NCI-H187 (cell line): ENCODE data around the gene EPO.

Source experiments
- DNase-seq, 2 experiments: peaks; one replicate each; lab custom pipeline; 2025; lab: John Stamatoyannopoulos, UW

EPO gene

DNA sequence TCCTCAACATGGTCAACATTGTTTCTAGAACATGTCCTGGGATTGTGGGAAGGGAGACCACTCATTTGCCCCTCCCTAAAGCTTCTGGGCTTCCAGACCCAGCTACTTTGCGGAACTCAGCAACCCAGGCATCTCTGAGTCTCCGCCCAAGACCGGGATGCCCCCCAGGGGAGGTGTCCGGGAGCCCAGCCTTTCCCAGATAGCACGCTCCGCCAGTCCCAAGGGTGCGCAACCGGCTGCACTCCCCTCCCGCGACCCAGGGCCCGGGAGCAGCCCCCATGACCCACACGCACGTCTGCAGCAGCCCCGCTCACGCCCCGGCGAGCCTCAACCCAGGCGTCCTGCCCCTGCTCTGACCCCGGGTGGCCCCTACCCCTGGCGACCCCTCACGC is at the start of gene EPO:
Gene EPO (plus strand): TSS at position 190 of the 392 bp plus-strand sequence. CDS start 513 bp downstream, outside the sequence.
- no peak for DNase-seq

DNA sequence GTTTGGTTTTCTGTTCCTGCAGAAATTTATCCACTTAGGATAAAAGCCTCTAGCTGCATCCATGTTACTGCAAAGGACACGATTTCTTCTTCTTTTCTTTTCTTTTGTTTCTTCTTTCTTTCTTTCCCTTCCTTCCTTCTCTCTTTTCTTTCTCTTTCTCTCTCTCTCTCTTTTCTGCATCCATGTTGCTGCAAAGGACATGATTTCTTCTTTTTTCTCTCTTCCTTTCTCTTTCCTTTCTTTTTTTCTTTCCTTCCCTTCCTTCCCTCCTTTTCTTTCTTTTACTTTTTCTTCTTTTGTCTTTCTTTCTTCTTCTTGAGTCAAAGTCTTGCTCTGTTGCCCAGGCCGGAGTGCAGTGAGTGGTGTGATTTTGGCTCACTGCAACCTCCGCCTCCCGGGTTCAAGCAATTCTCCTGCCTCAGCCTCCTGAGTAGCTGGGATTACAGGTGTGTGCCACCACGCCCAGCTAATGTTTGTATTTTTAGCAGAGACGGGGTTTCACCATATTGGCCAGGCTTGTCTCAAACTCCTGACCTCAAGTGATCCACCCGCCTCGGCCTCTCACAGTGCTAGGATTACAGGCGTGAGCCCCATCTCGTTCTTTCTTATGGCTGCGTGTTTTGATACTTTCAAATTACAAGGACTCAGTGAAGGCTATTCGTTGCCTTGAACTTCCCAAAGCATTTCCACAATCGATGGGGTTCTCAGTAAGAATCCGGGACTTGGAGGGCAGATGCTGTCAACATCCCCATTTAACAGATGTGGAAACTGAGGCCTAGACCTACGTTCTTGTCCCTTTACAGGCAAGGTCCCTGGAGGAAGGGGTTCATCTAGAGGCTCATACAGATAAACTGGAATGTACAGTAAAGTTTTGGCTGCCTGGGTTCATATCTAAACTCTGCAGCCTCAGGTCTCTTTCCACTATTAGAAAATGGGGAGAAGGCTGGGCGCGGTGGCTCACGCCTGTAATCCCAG is 48.6 kb upstream of the EPO start:
- DNase-seq = no peak

DNA sequence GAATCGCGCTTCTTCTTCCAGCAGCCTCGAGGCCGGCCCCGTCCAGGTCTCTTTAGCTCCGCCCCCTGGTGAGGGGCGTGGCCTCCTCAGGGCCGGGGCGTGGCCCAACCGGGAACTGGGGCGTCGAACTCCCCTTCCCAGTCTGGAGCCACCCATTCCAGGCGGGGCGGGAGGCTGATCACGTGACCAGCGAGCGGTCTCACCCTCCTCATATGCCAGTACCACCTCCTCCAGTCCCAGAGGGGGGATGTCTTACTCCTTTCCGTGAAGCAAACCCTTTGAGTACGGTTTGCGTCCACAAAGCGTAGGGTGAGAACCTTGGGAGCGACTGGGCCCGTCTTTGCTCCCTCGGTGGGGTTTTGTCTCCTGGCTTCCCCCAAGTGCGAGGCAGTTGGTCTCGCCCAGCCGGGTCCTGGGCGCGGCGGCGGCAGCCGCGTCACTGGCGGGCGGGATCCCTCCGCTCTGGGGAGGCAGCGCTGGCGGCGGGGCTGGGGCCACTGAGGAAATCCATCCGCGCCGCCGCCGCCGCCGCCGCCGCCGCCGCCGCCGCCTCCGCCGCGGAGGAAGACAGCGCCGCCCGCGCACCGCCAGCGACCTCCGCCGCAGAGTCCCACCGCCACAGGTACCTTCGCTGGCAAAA is 46.8 kb upstream of the EPO start, which contains the start of gene GNB2:
Gene GNB2 (plus strand): TSS at position 439 of the 640 bp plus-strand sequence. CDS start 2,526 bp downstream, outside the sequence.
- peak; percentile 98 to 99 for DNase-seq

DNA sequence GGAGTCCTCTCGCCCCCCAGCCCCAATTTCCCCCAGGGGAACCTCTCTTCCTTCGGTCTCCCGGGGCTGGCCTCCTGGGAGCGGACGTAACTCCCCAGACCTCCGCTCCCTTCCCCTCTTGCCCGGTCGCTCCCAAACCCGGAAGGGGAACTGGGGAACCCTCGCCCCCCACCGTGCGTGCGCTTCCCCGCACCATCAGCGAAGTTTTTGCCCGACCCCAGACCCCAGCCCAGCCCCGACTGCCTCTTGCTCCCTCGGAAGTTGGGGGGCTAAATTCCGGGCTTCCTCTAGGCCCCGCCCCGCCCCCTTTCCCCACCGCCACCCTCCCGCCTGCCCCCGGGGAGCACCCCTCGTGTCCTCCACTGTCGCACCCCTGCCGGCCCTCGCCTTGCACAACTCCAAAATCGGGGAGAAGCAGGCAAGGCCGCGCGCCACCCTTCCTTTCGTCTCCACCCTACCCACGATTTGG is 46.3 kb upstream of the EPO start:
- peak in 1 of 2 experiments; percentile 53 for DNase-seq

DNA sequence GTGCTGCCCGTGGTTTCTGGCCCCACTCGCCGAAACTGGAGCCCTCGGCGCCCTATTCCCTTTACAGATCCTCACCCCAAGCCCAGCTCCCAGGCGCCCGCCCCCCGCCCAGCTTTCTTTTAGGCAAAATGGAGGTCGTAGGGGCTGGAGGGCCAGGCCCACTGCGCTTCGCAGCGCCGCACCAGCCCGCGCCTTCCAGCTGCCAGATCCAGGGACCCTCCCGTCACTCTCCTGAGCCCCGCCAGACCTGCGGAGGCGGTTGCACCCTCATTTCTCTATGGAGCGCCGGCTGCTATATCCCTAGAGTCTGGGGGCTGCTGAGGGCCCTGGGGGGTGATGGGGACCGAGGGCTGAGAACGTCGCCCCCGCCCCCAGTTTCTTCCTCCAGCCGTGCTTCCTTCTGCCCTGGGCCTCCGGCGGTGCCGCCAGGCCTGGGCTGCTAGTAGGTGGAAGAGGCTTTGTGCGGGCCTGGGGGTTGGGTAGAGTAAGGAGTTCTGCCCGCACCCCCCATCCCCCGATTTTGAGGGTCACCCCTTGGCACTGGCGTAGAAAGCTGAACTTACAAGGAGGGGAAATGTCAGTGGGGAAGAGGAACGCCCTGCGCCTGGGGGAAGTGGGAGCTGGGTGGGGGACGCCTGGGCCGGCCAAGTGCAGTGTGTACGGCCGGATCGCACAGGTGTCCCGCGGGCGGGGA is 45.7 kb upstream of the EPO start:
- no peak for DNase-seq

DNA sequence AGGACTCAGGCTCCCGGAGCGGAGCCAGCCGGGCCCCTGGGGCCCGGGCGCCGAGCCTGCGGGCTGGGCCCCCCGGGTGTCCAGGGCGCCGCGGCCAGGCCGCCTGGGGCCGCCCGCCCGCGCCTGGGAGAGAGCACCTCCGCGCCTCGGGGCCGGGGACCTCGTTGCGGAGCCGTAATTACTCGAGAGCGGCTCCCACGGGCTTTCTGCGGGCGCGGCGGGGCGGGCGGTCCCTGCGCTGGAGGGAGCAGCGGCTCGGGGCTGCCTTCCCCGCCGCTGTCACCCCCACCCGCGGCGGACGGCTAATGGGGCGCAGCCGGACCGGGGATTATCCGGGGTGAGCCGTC is 45.2 kb upstream of the EPO start:
- no peak for DNase-seq

DNA sequence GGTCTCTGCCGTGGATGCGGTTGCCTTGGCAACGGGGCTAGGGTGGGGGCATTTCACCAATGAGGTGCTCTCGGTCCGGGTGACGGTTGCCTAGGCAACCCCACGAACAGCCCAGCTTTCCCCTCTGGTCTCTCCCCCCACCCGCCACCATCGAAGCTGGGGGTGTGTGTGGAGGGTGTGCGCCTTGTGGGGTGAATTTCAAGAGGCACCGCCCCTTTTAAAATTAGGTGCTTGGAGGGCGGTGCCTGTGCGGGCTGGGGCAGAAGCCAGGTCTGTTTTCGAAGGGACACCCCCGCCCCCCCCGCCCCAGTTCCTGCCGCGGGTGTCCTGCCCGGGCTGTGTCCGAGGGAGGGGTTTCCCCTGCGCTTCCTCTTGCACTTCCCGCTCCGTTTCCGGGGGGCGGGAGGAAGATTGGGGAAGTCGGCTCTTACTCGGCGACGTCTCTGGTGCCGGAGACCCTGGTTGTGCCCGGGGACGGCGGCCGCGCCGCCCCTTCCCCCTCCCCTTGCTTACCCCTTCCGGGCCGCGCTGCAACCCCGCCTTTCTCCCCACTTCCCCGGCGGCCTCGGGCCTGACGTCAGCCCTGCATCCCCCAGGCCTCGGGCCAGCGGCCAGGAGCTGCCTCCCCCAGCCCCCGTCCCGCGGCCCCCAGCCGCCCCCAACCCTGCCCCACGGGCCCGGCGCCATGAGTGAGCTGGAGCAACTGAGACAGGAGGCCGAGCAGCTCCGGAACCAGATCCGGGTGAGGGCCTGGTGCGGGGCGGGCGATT is 44.5 kb upstream of the EPO start:
- no peak for DNase-seq

DNA sequence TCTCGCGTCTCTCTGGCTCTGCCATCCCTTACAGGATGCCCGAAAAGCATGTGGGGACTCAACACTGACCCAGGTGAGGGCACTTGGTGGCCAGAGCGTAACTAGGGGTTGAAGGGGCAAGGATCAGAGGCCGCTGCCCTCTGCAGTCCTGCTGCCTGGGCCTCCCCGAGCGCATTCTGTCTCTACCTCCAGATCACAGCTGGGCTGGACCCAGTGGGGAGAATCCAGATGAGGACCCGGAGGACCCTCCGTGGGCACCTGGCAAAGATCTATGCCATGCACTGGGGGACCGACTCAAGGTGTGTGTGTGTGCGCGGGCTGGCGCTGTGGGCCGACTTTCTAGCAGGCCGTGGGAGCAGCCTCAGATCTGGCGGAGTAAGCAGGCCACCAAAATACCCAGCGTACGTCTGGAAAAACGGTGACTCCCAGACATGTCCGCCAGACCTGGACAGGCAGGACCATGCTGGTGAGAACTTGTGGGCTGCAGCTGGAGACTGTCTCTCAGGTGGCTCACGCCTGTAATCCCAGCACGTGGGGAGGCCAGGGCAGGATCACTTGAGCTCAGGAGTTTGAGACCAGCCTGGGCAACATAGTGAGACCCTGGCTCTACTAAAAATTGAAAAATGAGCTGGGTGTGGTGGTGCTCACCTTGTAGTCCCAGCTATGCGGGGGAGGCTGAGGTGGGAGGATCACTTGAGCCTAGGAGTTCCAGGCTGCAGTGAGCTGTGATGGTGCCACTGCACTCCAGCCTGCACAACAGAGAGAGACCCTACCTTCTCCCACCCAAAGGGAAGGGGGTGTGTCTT is 43.6 kb upstream of the EPO start:
- no peak for DNase-seq

DNA sequence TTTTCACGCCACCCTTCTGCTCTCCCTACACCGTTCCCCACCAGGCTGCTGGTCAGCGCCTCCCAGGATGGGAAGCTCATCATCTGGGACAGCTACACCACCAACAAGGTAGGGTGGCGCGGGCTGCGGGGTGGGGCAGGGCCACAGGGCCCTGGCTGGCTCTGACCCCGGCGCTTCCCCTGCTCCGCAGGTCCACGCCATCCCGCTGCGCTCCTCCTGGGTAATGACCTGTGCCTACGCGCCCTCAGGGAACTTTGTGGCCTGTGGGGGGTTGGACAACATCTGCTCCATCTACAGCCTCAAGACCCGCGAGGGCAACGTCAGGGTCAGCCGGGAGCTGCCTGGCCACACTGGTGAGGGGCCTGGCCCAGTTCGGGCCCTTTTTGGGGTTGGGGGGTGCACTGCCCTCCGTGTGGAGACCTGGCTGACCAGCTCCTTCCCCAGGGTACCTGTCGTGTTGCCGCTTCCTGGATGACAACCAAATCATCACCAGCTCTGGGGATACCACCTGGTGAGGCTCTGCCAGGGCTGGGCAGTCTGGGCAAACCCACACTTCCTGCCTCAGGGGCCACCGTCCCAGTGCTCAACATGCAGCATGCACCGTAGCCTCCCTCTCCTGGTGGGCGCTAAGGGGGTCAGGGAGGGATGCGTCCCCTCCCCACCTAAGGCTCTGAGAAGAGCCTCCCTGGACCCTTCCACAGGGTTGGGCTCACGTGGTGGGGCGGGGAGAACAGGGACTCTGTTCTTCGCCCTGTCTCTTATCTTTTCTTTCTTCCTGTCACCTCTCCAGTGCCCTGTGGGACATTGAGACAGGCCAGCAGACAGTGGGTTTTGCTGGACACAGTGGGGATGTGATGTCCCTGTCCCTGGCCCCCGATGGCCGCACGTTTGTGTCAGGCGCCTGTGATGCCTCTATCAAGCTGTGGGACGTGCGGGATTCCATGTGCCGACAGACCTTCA is 42.7 kb upstream of the EPO start:
- no peak for DNase-seq

DNA sequence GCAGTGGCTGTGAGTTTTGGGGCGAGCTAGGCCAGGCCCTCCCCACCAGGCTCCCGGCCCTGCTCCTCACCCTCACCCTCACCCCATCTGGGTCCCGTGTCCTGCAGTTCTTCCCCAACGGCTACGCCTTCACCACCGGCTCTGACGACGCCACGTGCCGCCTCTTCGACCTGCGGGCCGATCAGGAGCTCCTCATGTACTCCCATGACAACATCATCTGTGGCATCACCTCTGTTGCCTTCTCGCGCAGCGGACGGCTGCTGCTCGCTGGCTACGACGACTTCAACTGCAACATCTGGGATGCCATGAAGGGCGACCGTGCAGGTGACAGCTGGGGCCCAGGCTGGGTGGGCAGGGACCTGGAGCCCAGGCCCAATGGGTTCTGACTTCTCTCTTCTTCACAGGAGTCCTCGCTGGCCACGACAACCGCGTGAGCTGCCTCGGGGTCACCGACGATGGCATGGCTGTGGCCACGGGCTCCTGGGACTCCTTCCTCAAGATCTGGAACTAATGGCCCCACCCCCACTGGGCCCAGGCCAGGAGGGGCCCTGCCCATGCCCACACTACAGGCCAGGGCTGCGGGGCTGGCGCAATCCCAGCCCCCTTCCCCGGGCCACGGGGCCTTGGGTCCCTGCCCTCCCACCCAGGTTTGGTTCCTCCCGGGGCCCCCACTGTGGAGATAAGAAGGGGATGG is 41.8 kb upstream of the EPO start:
- DNase-seq = no peak

DNA sequence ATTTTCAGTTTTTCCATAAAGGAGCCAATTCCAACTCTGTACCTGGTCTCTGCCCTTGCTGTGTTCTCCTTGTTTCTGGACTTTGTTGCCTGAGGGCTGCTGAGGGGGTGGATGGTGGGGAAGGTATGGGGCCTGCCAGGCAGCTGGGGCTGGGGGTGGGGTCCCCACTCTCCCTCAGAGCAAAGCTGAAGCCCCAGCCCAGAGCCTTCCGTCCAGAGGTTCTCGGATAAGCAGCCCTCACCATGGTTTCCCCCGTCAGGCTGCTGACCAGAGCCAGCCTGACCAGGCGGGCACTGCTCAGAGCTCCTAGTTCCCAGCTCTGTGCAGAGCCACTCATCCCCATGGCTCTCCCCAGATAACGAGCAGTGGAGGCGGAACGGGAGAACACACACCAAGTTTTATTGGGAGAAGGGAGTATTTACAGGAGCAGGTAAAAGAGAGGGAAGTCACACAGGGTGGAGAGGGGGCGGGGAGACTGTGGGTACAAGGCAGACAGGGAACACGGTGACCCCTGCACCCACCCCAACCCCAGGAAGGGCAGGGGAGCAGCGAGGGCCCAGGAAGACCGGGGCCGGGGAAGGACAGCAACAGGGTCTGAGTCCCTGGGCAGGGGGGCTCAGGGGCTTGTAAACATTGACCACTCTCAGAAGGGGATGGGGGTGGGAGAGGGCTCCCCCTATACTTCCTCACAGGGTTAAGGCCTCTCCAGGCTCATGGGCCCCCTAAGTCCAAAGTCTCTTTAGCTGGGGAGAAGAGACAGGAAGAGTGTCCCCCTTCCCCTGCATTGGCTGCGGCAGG is 40.9 kb upstream of the EPO start:
- no peak for DNase-seq

DNA sequence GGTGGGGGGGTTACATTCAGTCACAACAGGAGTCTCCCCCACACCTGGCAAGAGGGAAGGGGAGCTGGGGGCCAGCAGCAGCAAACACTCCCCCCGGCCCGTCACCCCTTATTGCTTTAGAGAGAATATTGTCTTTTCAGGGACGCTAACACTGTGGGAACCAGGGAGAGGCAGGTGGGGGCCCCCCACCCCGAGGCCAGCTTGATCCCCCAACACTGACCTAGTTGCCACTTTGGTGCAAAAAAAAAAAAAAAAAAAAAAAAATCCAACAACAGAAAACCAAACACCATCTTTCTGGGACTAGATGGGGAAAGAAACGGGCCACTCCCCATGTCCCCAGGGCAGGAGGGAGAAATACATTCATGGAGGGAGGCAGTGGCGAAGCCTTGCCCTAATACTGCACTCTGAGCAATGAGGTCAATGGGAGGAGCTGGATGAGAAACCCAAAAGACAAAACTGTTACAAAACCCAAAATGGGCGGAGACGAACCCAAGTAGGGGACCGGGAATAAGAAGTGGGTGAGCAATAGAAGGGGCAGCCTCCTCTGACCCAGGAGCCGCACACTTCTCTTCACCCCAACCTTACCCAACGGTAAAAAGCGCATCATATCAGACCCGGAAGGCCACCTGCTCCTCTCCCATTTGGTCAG is 40.2 kb upstream of the EPO start:
- DNase-seq = no peak

DNA sequence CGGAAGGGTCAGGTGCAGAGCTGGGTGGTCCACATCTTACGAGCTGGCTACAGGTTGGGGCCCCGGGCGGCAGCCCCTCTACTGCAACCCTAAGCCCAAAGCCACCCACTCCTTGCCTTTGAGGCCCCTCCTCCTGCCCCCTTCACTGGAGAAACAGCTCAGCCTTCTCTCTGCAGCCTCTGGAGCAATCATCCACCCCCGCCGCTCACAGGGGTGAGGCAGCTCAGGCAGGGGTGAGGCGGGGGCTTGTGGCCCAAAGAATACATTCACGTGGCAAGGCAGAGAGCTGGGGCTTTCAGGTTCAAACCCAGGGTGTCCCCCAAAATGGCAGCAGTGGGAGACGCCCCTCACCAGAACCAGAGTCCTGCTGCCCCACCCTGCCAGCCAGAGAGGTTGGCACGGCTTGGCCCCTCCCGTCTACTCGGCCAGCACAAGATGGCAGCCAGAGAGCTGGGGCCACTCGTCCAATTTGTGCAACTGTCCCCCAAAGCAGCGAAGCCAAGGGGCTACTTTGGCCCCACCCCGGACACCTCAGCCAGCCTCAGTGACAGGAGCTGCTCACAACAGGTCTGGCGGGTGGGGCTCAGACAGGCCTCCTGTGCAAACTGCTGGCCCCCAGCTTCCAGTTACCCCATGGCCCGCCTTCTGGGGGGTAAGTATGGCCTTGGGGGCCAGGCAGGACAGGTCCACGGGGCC is 39.5 kb upstream of the EPO start:
- DNase-seq = no peak

DNA sequence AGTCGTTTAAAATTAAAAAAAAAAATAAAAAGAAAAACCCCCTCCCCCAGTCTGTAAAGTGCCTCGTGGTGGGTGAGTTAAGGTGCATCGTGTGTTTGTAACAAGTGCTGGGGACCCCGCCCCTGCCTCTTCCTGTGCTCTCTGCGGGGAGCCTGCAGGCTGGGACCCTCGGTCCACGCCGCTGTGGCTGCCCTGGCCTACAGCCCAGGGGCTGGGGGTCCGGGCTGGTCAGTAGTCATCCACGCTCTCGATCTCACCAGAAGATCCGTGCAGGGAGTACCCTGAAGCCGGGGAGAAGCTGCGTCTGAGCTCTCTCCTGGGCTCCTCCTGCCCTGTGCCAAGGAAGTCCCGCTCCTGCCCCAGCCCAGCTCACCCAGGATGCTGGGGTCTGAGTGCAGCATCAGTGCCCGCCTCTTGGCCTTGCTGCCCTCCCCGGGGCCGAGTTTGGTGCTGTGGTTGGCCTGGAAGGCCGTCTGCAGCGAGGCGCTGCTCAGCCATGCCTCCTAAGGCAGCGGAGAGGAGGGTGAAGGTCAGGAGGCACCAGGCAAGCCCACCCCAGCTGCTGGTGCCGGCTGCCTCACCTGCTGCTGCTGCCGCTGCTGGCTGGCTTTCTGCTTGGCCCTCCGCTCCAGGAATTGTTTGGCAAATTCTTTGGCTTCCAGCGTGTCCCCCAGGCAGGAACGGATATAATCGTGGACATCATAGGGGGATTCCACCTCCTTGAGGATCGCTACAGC is 38.6 kb upstream of the EPO start:
- no peak for DNase-seq

DNA sequence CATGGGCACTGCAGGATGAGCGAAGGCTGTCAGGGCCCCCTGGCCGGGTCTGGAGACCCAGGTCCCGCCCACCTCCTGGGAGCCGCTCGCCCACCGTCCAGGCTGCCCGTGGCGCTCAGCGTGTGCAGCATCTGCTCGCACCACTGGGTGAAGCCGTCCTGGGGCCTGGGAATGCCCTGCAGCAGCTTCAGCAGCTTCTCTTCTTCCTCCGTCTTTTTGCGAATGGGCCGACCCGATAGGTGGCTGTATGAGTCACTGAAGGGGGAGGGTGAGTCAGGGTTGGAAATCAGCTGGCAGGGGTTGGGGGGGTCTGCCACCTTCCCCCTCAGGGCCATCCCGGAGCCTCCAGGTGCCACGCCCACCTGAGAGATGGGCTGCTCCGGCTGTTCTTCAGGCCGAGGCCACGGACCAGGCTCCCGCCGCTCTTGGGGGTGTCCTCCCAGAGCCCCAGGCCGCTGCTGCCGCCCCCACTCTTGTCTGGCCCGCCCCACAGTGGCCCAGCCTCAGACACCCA is 38.0 kb upstream of the EPO start:
- no peak for DNase-seq

DNA sequence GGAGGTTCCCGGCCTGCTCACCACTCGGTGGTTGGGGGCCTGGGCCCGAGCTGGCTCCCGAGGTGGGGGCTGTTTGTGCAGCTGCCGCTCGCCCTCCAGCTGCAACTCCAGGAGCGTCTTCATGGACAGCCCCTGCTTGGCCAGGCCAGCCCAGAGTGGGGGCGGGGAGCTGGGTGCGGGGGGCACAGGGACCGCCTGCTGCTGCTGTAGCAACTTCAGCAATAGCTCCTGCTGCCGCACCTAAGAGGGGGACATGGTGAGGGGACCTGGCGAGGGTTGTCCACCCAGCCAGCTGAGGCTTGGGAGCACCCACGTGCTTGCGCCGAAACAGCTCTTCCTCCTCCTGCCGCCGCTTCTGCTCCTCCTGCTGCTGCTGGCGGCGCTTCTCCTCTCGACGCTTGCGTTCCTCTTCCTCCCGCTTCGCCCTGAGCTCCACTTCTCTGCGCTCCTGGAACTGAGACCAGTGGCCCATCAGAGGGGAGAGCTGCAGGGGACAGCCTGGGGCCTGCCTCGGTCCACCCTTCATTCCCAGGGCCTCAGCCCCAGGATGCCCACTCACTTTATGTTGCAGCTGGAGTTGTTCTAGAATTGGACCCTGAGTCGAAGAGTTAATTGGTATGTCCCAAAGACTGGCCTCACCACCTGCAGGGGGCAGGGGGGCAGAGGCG is 37.1 kb upstream of the EPO start:
- DNase-seq = no peak
